Measurements from ENCODE around the gene B4GALNT2.
"Not testable (repeated sequence)": the region's sequence is repeated elsewhere in the genome, so short reads cannot be mapped to it uniquely, and the experiment has no call there.

The B4GALNT2 gene, protein sequence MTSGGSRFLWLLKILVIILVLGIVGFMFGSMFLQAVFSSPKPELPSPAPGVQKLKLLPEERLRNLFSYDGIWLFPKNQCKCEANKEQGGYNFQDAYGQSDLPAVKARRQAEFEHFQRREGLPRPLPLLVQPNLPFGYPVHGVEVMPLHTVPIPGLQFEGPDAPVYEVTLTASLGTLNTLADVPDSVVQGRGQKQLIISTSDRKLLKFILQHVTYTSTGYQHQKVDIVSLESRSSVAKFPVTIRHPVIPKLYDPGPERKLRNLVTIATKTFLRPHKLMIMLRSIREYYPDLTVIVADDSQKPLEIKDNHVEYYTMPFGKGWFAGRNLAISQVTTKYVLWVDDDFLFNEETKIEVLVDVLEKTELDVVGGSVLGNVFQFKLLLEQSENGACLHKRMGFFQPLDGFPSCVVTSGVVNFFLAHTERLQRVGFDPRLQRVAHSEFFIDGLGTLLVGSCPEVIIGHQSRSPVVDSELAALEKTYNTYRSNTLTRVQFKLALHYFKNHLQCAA

DNA sequence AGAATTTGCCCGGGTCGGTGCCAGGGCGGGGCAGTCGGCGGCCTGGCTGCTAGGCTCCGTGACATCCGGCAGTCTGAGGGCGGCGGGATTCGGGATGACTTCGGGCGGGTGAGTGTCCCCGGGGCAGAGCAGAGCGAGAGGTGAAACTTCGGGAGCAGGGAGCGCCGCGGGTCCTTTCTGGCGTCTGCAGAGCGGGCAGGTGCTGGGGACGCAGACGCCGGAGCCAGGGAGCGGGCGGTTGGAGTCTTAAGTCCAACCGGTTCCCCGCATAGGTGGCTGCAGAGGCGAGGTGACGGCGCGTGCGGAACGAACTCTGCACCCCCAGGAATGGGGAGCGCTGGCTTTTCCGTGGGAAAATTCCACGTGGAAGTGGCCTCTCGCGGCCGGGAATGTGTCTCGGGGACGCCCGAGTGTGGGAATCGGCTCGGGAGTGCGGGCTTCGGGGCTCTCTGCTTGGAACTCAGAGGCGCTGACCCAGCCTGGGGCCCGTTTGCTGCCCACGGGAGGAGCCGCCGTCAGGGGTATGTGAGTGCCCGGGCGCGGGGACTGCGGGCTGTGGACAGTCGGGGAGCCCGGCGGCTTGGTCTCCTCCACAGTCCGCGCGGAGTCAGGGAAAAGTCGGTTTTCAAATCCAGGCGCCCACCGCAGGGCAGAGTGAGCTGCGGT, at the start of gene B4GALNT2:
B4GALNT2 (plus strand) TSS at position 71 of the 666 bp plus-strand sequence; CDS start at position 95, 24 bp downstream.
- in situ Hi-C loops (cut with MboI; ENCODE audit: low sequenced_read_pairs): no loop called here

DNA sequence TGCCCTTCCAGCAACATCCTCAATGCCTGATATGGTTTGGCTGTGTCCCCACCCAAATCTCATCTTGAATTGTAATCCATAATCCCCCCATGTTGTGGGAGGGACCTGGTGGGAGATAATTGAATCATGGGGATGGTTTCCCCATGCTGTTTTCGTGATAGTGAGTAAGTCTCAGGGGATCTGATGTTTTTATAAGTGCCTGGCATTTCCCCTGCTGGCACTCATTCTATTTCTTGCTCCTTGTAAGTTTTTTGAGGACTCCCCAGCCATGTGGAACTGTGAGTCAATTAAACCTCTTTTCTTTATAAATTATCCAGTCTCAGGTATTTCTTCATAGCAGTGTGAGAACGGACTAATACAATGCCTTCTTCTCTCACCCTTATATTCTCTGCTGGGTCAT, 47.5 kb upstream of the B4GALNT2 start:
- in situ Hi-C loops (cut with MboI; ENCODE audit: low sequenced_read_pairs): not testable (repeated sequence)

DNA sequence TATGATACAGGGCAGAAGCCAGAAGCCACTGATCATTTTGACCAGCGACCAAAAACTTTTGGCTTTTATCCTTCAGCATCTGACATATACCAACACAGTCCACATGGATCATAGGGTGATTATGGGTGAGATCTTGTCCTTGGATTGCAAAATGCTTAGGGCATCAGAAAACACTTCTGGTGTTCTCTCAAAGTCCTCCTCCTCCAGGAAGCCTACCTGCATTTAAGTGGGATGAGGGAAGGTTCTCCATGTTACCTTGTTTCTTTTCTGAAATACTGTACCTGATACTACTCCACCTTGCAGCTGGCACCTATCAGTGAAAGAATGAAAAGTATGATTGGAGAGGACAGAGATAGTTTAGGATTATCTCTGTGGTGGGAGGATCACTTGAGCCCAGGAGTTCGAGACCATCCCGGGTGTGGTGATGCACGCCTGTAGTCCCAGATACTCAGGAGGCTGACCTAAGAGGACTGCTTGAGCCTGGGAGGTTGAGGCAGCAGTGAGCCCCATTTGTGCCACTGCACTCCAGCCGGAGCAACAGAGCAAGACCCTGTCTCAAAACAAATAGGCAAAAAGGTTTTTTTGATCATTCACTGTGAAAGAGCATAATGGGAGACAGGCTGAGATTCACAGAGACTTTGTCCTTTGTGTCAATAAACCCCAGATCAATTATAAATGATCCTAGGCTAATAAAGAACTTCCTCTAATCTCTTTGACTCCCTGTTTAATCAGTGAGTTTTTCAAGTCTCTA, 46.8 kb upstream of the B4GALNT2 start:
- in situ Hi-C loops (cut with MboI; ENCODE audit: low sequenced_read_pairs): no loop called here

GRCh38 chr17:49086316-49086605, 46.3 kb upstream of the B4GALNT2 start:
- in situ Hi-C loops (cut with MboI; ENCODE audit: low sequenced_read_pairs): no loop called here

GRCh38 chr17:49086649-49087048, 45.9 kb upstream of the B4GALNT2 start:
- in situ Hi-C loops (cut with MboI; ENCODE audit: low sequenced_read_pairs): no loop called here

DNA sequence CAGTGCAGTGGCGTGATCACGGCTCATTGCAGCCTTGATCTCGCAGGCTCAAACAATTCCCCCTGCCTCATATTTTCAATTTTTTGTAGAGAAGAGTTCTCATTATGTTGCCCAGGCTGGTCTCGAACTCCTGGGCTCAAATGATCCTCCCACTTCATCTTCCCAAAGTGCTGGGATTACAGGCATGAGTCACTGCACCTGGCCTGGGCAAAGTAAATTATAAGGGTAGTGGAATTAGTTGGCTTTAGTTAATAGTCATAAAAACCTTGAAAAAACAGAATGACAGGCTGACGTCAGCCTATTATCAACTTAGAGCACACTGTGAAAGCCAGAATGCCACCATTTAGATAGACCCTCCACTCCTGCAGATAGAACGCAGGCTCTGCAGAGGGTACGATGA, 43.5 kb upstream of the B4GALNT2 start:
- in situ Hi-C loops (cut with MboI; ENCODE audit: low sequenced_read_pairs): no loop called here

GRCh38 chr17:49090878-49091594, 41.5 kb upstream of the B4GALNT2 start:
- in situ Hi-C loops (cut with MboI; ENCODE audit: low sequenced_read_pairs): no loop called here

GRCh38 chr17:49093131-49093530, 39.4 kb upstream of the B4GALNT2 start:
- in situ Hi-C loops (cut with MboI; ENCODE audit: low sequenced_read_pairs): no loop called here

DNA sequence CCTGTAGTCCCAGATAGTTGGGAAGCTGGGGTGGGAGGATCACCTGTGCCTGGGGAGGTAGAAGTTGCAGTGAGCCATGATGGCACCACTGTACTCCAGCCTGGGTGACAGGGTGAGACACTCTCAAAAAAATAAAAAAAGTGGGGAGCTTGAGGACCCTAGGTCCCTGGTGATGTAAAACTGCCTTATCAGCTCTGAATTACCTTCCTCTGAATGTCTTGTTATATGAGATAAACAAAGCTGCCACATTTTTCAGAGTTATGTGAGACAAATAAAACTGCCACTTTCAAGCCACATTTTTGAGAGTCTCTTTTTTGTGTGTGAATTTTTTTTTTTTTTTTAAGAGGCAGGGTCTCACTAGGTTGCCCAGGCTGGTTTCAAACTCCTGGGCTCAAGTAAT, 32.0 kb upstream of the B4GALNT2 start:
- in situ Hi-C loops (cut with MboI; ENCODE audit: low sequenced_read_pairs): no loop called here

GRCh38 chr17:49101054-49101534, 31.5 kb upstream of the B4GALNT2 start:
- in situ Hi-C loops (cut with MboI; ENCODE audit: low sequenced_read_pairs): no loop called here

DNA sequence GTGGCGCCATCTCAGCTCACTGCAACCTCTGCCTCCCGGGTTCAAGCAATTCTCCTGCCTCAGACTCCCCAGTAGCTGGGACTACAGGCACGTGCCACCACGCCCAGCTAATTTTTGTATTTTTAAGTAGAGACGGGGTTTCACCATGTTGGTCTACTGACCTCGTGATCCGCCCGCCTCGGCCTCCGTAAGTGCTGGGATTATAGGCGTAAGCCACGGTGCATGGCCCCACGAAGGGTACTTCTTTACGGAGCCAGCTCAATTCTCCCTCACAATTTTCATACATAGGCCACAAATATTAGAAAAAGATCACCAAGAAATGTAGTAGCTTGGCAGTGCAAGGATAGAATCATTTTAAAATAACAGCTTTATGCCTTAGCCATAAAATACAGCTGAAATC, 29.2 kb upstream of the B4GALNT2 start:
- in situ Hi-C loops (cut with MboI; ENCODE audit: low sequenced_read_pairs): not testable (repeated sequence)

DNA sequence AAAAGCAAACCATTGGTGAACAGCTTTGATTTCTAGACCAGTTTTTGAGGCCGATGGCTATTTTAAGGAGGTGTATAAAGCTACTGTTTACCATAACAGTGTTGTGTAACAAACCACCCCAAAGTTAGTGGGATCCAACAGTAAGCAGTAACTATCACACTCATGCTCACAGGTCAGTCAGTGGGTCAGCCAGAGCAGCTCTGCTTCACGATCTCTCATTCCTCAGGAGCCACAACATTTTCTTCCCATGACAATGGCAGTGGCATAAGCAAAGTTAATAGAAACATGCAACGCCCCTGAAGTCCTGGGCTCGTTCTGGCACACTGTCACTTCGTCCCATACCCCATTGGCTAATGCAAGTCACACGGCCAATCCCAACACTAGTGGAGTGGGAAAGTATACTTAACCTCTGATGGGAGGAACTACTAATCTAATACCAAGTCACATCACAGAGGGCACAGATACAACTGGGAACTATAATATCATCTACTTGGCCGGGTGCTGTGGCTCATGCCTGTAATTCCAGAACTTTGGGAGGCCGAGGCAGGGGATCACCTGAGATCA, 28.0 kb upstream of the B4GALNT2 start:
- in situ Hi-C loops (cut with MboI; ENCODE audit: low sequenced_read_pairs): no loop called here

DNA sequence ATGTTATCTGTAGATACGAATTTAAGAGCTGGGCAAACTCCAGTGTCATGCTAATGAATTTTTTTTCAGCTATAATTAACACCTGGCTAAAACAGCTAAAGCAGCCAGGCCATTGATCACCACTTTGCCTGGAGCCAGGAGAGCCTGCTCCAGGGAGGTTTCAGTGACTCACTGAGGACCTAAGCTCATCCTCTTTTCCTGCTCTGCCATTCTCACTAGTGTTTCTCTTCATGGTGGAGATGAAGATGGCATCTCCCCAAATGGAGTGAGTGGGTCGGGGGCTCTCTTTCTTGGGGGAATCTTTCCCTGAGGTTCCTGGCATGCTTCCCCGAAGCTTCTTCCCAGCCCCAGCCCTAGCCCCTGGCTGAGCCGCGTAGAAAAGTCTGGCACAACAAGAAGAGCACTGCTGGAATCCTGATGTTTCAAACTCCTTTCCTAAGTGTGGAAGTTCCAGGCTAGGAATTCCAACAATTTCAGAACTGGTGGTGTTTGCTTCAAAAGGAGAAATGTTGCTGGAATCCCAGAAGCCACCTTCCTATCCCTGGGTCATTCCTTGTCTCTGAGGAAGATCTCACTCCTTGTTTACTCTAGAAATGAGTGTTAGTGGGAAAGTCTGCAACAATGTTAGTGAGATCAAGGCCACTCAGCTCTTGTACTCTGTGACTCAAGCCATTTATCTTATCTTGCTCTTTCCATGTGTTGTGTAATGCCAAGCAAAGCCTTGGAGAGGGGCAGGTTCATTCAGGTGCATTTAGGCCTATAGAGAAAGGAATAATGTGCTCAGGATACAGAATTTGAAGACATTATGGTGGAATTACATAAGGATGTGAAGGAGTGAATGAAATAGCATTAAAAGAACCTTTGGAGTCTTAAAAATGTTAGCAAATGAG, 26.0 kb upstream of the B4GALNT2 start:
- in situ Hi-C loops (cut with MboI; ENCODE audit: low sequenced_read_pairs): no loop called here

DNA sequence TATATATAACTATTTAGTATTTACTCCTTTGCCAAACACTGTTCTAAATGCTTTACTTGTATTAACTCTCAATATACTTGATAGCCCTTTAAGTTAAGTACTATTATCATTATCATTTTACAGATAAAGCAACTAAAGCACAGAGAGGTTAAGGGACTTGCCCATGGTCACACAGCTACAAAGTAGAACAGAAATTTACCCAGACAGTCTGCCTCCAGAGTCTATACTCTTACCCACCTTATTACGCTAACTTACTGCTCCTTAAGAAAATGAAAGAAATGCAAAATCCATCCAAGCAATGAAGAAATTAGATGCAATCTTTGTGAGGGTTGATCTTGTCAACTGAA, 25.4 kb upstream of the B4GALNT2 start:
- in situ Hi-C loops (cut with MboI; ENCODE audit: low sequenced_read_pairs): no loop called here

DNA sequence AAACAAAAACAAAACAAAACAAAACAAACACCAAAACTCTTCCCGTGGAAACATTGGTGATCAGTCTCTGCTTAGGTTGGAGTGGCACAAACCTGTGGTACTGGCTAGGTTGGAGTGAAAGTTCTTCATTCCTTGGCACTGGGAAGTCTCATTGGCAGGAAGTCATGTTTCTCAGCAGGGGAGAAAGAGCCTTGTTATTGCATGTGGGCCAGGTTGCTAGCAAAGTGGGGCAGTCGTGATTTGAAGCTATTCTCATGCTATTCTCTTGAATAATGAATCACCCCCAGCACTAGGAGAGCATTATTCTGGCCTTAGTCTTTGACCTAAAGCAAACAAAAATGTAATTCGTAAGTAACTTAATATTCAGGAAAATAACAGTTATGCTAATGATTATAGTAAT, 24.3 kb upstream of the B4GALNT2 start:
- in situ Hi-C loops (cut with MboI; ENCODE audit: low sequenced_read_pairs): no loop called here

- in situ Hi-C loops (cut with MboI; ENCODE audit: low sequenced_read_pairs): no loop called here
Measured at GRCh38 chr17:49110509-49110908, 22.1 kb upstream of the B4GALNT2 start.

DNA sequence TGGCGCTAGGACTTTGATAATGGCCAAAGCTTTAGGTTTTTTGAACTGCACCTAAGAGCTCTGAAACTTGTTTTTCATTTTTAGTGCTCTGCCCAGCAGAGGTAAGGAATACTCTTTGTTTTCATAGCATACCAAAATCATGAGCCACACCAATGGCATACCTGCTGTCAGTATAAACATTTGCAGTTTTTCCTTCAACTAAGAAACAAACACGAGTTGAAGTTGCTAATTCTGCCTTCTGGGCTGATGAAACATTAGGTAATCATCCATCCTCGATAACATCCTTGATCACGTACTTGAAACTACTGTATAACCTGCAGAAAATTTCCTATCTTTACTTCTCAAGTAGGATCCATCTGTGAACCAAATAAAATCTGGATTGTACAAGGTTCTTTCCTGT, 20.6 kb upstream of the B4GALNT2 start:
- in situ Hi-C loops (cut with MboI; ENCODE audit: low sequenced_read_pairs): no loop called here

GRCh38 chr17:49112936-49113335, 19.6 kb upstream of the B4GALNT2 start:
- in situ Hi-C loops (cut with MboI; ENCODE audit: low sequenced_read_pairs): no loop called here

DNA sequence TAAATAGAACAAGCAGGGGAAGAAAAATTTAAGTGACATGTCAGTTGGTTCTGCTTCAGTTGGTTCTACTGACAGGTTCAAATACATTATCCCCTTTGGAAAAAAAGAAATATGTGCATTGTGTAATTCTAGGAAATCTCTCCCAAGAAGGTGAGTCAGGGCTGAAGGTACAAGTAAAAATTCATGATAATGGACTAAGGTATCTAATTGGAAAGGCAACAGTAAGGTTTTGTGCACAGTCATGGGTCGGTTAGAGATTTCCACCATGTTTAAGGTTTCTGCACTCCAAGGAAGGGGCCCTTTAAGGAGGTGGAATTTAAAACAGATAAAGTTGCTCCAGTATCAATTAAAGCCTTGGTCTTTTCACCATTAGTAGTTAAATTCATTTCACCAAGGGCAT, 17.9 kb upstream of the B4GALNT2 start:
- in situ Hi-C loops (cut with MboI; ENCODE audit: low sequenced_read_pairs): no loop called here
